Measurements from ENCODE around the gene TTI1.

DNA sequence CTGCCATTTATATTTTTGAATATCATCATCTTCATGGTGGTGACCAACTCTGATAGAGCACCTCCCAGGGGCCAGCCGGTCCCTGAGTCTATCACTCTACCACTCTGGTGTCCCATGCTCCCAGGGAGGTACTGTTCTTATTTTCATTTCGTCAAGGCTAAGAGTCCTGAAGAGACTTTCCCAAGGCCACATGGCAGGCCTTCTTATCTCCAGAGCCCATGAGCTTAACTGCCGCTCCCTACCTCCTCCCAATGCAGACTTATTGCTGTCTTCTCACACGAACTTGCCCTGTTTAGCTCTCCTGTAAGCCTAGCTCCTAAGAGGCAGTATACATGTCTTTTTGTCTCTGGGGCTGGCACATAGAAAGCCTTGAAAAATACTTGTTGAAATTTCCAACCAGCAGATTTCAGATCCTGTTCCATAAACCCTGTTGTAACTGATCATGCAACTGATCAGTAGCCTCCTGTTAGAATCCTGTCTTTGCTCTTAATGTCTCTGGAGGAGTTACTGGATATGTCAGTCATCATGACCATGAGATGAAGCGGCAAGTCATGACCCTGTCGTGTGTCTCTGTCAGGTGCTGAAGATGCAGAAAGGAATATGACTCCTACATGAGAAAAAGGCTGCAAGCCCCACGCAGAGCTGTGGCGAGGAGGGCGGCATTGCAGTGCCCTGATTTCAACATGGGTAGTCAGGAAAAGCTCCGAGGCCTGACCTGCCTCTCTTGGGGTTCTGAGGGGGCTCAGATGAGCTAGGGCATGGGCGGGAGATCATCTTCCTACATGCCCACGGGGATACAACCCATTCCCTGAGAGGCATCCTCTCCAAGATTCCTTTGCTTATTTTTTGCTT, 60.0 kb downstream of the TTI1 start:
- TF ChIP-seq, protein P1, sequence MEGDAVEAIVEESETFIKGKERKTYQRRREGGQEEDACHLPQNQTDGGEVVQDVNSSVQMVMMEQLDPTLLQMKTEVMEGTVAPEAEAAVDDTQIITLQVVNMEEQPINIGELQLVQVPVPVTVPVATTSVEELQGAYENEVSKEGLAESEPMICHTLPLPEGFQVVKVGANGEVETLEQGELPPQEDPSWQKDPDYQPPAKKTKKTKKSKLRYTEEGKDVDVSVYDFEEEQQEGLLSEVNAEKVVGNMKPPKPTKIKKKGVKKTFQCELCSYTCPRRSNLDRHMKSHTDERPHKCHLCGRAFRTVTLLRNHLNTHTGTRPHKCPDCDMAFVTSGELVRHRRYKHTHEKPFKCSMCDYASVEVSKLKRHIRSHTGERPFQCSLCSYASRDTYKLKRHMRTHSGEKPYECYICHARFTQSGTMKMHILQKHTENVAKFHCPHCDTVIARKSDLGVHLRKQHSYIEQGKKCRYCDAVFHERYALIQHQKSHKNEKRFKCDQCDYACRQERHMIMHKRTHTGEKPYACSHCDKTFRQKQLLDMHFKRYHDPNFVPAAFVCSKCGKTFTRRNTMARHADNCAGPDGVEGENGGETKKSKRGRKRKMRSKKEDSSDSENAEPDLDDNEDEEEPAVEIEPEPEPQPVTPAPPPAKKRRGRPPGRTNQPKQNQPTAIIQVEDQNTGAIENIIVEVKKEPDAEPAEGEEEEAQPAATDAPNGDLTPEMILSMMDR (IDR thresholded peaks at IDR 0.05): no peak
- TF ChIP-seq POLR2A (IDR thresholded peaks at IDR 0.05) (no peak), POLR2AphosphoS5 (IDR thresholded peaks at IDR 0.05) (no peak)

All from prostate gland (tissue), 2 donors.